ENCODE data around the gene MANEAL. TPM values are rescaled to one million over a fixed set of nuclear protein-coding genes. Genes with fewer than 3 reads are reported as not detected.
A peak's percentile ranks its signal among the peaks of the same experiment; 100 is the strongest.

MANEAL gene, protein sequence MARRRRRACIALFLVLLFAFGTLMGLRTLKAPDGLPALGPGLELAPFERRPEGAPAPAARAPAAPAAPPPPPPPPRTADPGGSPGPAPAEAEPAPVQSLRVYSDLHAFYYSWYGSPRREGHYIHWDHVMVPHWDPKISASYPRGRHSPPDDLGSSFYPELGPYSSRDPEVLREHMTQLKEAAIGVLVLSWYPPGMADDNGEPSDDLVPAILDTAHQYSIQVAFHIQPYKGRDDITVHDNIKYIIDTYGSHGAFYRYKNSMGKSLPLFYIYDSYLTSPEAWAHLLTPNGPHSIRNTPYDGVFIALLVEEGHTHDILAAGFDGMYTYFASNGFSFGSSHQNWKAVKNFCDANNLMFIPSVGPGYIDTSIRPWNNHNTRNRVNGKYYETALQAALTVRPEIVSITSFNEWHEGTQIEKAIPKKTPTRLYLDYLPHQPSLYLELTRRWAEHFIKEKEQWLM
- total RNA-seq (2013) = 0.23 TPM
- polyA plus RNA-seq = under 1 TPM in 2 of 3 donors, not detected in 1; 0.24 to 0.56 TPM
- polyA minus RNA-seq = 0.42 and 0.72 TPM in 2 replicates
- 0 to 10.7 (median 0.28) reads per million in 11 experiments for total RNA-seq

DNA sequence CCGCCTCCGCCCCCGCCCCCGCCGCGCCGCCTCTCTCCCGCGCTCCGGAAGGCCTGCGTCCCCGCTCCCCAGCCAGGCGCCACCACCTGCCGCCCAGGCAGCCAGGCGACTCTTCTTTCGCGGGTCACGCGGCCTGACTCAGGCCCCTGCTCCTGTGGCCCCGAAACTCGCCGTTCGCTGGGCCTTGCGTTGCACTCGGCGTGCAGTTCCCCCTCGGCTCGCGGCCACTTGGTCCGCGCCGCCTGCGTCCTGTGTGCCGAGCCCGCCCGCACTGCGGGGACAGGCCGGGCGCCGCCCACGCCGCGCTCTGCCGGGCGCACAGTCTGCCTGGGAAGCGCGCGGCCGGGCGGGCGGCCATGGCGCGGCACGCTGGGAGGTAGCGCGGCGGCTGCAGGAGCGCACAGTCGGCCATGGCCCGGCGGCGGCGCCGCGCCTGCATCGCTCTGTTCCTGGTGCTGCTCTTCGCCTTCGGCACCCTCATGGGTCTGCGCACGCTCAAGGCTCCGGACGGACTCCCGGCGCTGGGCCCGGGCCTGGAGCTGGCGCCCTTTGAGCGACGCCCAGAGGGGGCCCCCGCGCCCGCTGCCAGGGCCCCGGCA, at the start of gene MANEAL:
TSS of gene MANEAL (plus strand) at position 75 of the 599 bp plus-strand sequence. CDS start at position 411, 336 bp downstream.
- Histone ChIP-seq H3K79me2 (ENCODE audit: insufficient read depth, low read length) (no peaks in the 10 kb centered on the region), H3K4me1 (ENCODE audit: control insufficient read depth in 1 of 2, insufficient read depth in 2 of 2, low read length in 2 of 2) (peaks cover 3 to 12% of the 10 kb centered on the region in 2 donors), H3K9me3 (replicated peaks in 1 of 2; ENCODE audit: control insufficient read depth in 1 of 2, insufficient read depth in 1 of 2, low read length in 2 of 2) (peaks cover 0 to 3% of the 10 kb centered on the region in 2 donors), H3K4me2 (replicated peaks; ENCODE audit: extremely low read depth, low read length, poor library complexity, severe bottlenecking) (peak within 1 kb of the TSS; percentile 69), H3K36me3 (replicated peaks in 1 of 2; ENCODE audit: control insufficient read depth in 1 of 2, insufficient read depth in 2 of 2, low read length in 2 of 2) (no peaks in the 10 kb centered on the region), H3K9ac (ENCODE audit: insufficient read depth, low read length, poor library complexity, severe bottlenecking) (no peak within 1 kb of the TSS), H3K27me3 (ENCODE audit: control insufficient read depth in 2 of 2, insufficient read depth in 2 of 2, low read length in 2 of 2) (peaks cover 22 to 48% of the 10 kb centered on the region in 2 donors), H3K27ac (ENCODE audit: low read depth in 1 of 2, low read length in 2 of 2) (no peak within 1 kb of the TSS), H2AFZ (ENCODE audit: insufficient read depth, low read depth, low read length, poor library complexity, severe bottlenecking) (no peak within 1 kb of the TSS), H3K4me3 (replicated peaks in 1 of 3; ENCODE audit: low read depth in 2 of 3, low read length in 3 of 3) (peak within 1 kb of the TSS in 2 of 3 experiments; percentile 25 to 63), H4K20me1 (ENCODE audit: insufficient read depth, low read length) (no peaks in the 10 kb centered on the region)
- TF ChIP-seq, protein P1, sequence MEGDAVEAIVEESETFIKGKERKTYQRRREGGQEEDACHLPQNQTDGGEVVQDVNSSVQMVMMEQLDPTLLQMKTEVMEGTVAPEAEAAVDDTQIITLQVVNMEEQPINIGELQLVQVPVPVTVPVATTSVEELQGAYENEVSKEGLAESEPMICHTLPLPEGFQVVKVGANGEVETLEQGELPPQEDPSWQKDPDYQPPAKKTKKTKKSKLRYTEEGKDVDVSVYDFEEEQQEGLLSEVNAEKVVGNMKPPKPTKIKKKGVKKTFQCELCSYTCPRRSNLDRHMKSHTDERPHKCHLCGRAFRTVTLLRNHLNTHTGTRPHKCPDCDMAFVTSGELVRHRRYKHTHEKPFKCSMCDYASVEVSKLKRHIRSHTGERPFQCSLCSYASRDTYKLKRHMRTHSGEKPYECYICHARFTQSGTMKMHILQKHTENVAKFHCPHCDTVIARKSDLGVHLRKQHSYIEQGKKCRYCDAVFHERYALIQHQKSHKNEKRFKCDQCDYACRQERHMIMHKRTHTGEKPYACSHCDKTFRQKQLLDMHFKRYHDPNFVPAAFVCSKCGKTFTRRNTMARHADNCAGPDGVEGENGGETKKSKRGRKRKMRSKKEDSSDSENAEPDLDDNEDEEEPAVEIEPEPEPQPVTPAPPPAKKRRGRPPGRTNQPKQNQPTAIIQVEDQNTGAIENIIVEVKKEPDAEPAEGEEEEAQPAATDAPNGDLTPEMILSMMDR (IDR thresholded peaks at IDR 0.05) = no peak
- DNase-seq = peak; percentile 10 to 41 (median 17)
- Mint-ChIP-seq H3K4me3 (peak within 1 kb of the TSS; percentile 70 to 84), H3K27ac (no peak within 1 kb of the TSS), H3K27me3 (ENCODE audit: low read depth in 3 of 3) (peaks cover 50 to 65% (median 51%) of the 10 kb centered on the region in 3 donors), H3K9me3 (peaks cover 0 to 11% (median 4%) of the 10 kb centered on the region in 7 donors), H3K4me1 (peaks cover 20% of the 10 kb centered on the region), H3K36me3 (peaks cover 0 to 1% of the 10 kb centered on the region in 2 donors)
- intact Hi-C loops (cut with micrococcal nuclease) = no loop called here
- under 1% methylated on average over 76 of the region's 82 CpGs for whole genome bisulfite sequencing (ENCODE audit: insufficient coverage)

DNA sequence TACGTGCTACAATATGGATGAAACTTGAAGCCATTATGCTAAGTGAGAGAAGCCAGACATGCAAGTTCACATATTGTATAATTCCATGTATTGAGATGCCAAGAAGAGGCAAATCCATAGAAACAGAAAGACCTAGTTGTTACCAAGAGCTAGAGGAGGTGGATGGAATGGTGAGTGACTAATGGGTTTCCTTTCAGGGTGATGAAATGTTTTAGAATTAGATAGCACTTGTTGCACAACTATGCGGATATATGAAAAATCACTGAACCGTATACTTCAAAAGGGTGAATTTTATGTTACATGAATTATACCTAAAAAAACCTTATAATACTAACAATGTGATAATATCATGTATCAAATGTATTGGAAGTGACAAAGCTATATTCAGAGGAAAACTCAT, 46.8 kb upstream of the MANEAL start:
- H3K27me3 Mint-ChIP-seq (ENCODE audit: low read depth in 3 of 3) = peaks cover 35 to 58% (median 38%) of the 10 kb centered on the region in 3 donors
- Histone ChIP-seq H3K27me3 (ENCODE audit: control insufficient read depth in 2 of 2, insufficient read depth in 2 of 2, low read length in 2 of 2) (peaks cover 9 to 30% of the 10 kb centered on the region in 2 donors), H3K36me3 (replicated peaks in 1 of 2; ENCODE audit: control insufficient read depth in 1 of 2, insufficient read depth in 2 of 2, low read length in 2 of 2) (no peaks in the 10 kb centered on the region), H3K79me2 (ENCODE audit: insufficient read depth, low read length) (no peaks in the 10 kb centered on the region), H3K9ac (ENCODE audit: insufficient read depth, low read length, poor library complexity, severe bottlenecking) (no peak overlapping the region), H4K20me1 (ENCODE audit: insufficient read depth, low read length) (no peaks in the 10 kb centered on the region), H3K4me1 (ENCODE audit: control insufficient read depth in 1 of 2, insufficient read depth in 2 of 2, low read length in 2 of 2) (no peaks in the 10 kb centered on the region), H3K4me2 (replicated peaks; ENCODE audit: extremely low read depth, low read length, poor library complexity, severe bottlenecking) (no peak overlapping the region), H3K4me3 (replicated peaks in 1 of 3; ENCODE audit: low read depth in 2 of 3, low read length in 3 of 3) (no peak overlapping the region), H2AFZ (ENCODE audit: insufficient read depth, low read depth, low read length, poor library complexity, severe bottlenecking) (no peak overlapping the region), H3K27ac (ENCODE audit: low read depth in 1 of 2, low read length in 2 of 2) (no peak overlapping the region), H3K9me3 (replicated peaks in 1 of 2; ENCODE audit: control insufficient read depth in 1 of 2, insufficient read depth in 1 of 2, low read length in 2 of 2) (peaks cover 0 to 3% of the 10 kb centered on the region in 2 donors)
- intact Hi-C loops (cut with micrococcal nuclease) = no loop called here
- H3K36me3 Mint-ChIP-seq = no peaks in the 10 kb centered on the region
- WGBS (ENCODE audit: insufficient coverage) = no CpG with 5 or more reads among the region's 3 CpGs
- no peaks in the 10 kb centered on the region for H3K4me1 Mint-ChIP-seq
- H3K27ac Mint-ChIP-seq = no peak overlapping the region
- H3K9me3 Mint-ChIP-seq = peaks cover 0 to 14% (median 8%) of the 10 kb centered on the region in 7 donors
- no peak overlapping the region for H3K4me3 Mint-ChIP-seq
- no peak for DNase-seq
- TF ChIP-seq, protein P1 (IDR thresholded peaks at IDR 0.05) = no peak
